GM18511 (cell line): Measurements from ENCODE around the gene CCDC80.
"Not testable (repeated sequence)": the region's sequence is repeated elsewhere in the genome, so short reads cannot be mapped to it uniquely, and the experiment has no call there.

Experiments used
- ATAC-seq: cut with Tn5 transposase; IDR thresholded peaks from one replicate; pipeline ENCODE4 v1.9.1; 2021; ENCODE audit warnings: mild to moderate bottlenecking, moderate library complexity; ENCODE audit not compliant: unreplicated experiment

Gene CCDC80

GRCh38 chr3:112640930-112641801 is at the start of gene CCDC80:
Gene CCDC80, minus strand, starts transcription at chr3:112641143. Its CDS starts 1,238 bp downstream, at chr3:112639905.
- no peak for ATAC-seq

GRCh38 chr3:112689989-112690388 is 49.0 kb upstream of the CCDC80 start:
- no peak for ATAC-seq

- no peak for ATAC-seq
These were observed 48.4 kb upstream of the CCDC80 start for GRCh38 chr3:112689385-112689784.

- no peak for ATAC-seq
These were observed 47.9 kb upstream of the CCDC80 start for GRCh38 chr3:112688819-112689218.

- no peak for ATAC-seq
These were observed 47.3 kb upstream of the CCDC80 start for GRCh38 chr3:112688085-112688769.

- ATAC-seq: no peak
These were observed 46.7 kb upstream of the CCDC80 start for GRCh38 chr3:112687616-112688015.

- ATAC-seq: no peak
These were observed 46.3 kb upstream of the CCDC80 start for GRCh38 chr3:112687211-112687610.

- ATAC-seq: no peak
These were observed 45.2 kb upstream of the CCDC80 start for GRCh38 chr3:112685956-112686799.

GRCh38 chr3:112685420-112685819 is 44.5 kb upstream of the CCDC80 start:
- ATAC-seq: no peak

GRCh38 chr3:112682361-112682760 is 41.4 kb upstream of the CCDC80 start:
- no peak for ATAC-seq

- no peak for ATAC-seq
These were observed 40.9 kb upstream of the CCDC80 start for GRCh38 chr3:112681822-112682325.

- ATAC-seq: peak; percentile 99
These were observed 35.8 kb upstream of the CCDC80 start for GRCh38 chr3:112676659-112677234.

- no peak for ATAC-seq
These were observed 35.1 kb upstream of the CCDC80 start for GRCh38 chr3:112675943-112676535.

- ATAC-seq: no peak
These were observed 34.4 kb upstream of the CCDC80 start for GRCh38 chr3:112675349-112675748.

- ATAC-seq: no peak
These were observed 32.0 kb upstream of the CCDC80 start for GRCh38 chr3:112672716-112673541.

GRCh38 chr3:112671930-112672715 is 31.2 kb upstream of the CCDC80 start:
- no peak for ATAC-seq

- ATAC-seq: no peak
These were observed 29.9 kb upstream of the CCDC80 start for GRCh38 chr3:112670824-112671223.

GRCh38 chr3:112667599-112667998 is 26.7 kb upstream of the CCDC80 start:
- no peak for ATAC-seq

- not testable (repeated sequence) for ATAC-seq
These were observed 24.1 kb upstream of the CCDC80 start for GRCh38 chr3:112665009-112665408.
